ENCODE measurements around the gene INSR.

Gene INSR

GRCh38 chr19:7109678-7110289 is 184.4 kb downstream of the INSR start:
- no peaks in the 10 kb centered on the region for H3K9me3 ChIP-seq (ENCODE audit: insufficient read depth, low read length)
- no peaks in the 10 kb centered on the region; the same call in 1 of the 2 replicates for H4K20me1 ChIP-seq (ENCODE audit: insufficient read depth, low read length)
- H3K4me3 ChIP-seq (ENCODE audit: low read length) = no peak overlapping the region
- H2AFZ ChIP-seq (ENCODE audit: low read depth, low read length) = no peak overlapping the region
- no peaks in the 10 kb centered on the region for H3K4me1 ChIP-seq (ENCODE audit: low read length)
- TF ChIP-seq EZH2phosphoT487 (IDR thresholded peaks at IDR 0.05; ENCODE audit: low read depth) = no peak
- TF ChIP-seq, protein P1, sequence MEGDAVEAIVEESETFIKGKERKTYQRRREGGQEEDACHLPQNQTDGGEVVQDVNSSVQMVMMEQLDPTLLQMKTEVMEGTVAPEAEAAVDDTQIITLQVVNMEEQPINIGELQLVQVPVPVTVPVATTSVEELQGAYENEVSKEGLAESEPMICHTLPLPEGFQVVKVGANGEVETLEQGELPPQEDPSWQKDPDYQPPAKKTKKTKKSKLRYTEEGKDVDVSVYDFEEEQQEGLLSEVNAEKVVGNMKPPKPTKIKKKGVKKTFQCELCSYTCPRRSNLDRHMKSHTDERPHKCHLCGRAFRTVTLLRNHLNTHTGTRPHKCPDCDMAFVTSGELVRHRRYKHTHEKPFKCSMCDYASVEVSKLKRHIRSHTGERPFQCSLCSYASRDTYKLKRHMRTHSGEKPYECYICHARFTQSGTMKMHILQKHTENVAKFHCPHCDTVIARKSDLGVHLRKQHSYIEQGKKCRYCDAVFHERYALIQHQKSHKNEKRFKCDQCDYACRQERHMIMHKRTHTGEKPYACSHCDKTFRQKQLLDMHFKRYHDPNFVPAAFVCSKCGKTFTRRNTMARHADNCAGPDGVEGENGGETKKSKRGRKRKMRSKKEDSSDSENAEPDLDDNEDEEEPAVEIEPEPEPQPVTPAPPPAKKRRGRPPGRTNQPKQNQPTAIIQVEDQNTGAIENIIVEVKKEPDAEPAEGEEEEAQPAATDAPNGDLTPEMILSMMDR (IDR thresholded peaks at IDR 0.05; ENCODE audit: low read depth, low read length) = no peak
- H3K4me2 ChIP-seq (ENCODE audit: low read length) = no peak overlapping the region
- no peak overlapping the region for H3K9ac ChIP-seq (ENCODE audit: low read length)
- no peaks in the 10 kb centered on the region for H3K36me3 ChIP-seq (replicated peaks; ENCODE audit: low read depth, low read length)
- H3K27ac ChIP-seq (ENCODE audit: low read length) = no peak overlapping the region
- H3K27me3 ChIP-seq (ENCODE audit: low read depth, low read length) = peaks cover 29% of the 10 kb centered on the region
- no peaks in the 10 kb centered on the region for H3K79me2 ChIP-seq (ENCODE audit: low read length)

DNA sequence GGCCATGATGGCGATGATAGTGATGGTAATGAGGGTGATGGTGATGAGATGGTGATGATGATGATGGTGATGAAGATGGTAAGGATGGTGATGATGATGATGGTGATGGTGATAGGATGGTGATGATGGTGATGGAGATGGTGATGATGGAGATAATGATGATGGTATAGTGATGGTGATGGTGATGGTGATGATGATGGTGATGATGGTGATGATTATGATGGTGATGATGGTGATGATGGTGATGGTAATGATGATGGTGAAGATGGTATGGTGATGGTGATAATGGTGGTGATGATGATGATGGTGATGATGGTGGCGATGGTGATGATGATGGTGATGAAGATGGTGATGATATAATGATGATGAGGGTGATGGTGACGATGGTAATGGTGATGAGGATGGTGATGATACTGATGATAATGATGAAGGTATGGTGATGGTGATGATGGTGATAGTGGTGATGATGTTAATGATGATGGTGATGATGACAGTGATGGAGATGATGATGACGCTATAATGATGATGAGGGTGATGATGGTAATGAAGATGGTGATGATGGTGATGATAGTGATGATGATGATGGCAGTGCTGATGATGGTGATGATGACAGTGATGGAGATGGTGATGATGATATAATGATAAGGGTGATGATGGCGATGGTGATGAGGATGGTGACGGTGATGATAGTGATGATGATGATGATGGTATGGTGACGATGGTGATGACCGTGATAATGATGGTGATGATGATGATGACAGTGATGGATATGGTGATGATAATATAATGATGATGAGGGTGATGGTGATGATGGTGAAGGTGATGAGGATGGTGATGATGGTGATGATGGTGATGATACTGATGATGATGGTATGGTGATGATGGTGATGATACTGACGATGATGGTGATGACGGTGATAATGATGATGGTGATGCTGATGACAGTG is 187.2 kb downstream of the INSR start:
- Histone ChIP-seq H3K36me3 (replicated peaks; ENCODE audit: low read depth, low read length) (no peaks in the 10 kb centered on the region), H2AFZ (ENCODE audit: low read depth, low read length) (no peak overlapping the region), H3K79me2 (ENCODE audit: low read length) (no peaks in the 10 kb centered on the region), H3K9ac (ENCODE audit: low read length) (no peak overlapping the region), H3K9me3 (ENCODE audit: insufficient read depth, low read length) (no peaks in the 10 kb centered on the region), H3K27ac (ENCODE audit: low read length) (no peak overlapping the region), H4K20me1 (ENCODE audit: insufficient read depth, low read length) (no peaks in the 10 kb centered on the region), H3K4me3 (ENCODE audit: low read length) (no peak overlapping the region), H3K4me1 (ENCODE audit: low read length) (no peaks in the 10 kb centered on the region), H3K27me3 (ENCODE audit: low read depth, low read length) (peaks cover 11% of the 10 kb centered on the region; the same call in 1 of the 2 replicates), H3K4me2 (ENCODE audit: low read length) (no peak overlapping the region)
- TF ChIP-seq, protein P1 (IDR thresholded peaks at IDR 0.05; ENCODE audit: low read depth, low read length) = no peak
- no peak for TF ChIP-seq EZH2phosphoT487 (IDR thresholded peaks at IDR 0.05; ENCODE audit: low read depth)

GRCh38 chr19:7104747-7105447 is 189.3 kb downstream of the INSR start:
- H3K27ac ChIP-seq (ENCODE audit: low read length) = no peak overlapping the region
- no peak overlapping the region for H2AFZ ChIP-seq (ENCODE audit: low read depth, low read length)
- H3K27me3 ChIP-seq (ENCODE audit: low read depth, low read length) = peaks cover 11% of the 10 kb centered on the region; the same call in 1 of the 2 replicates
- no peak overlapping the region for H3K4me2 ChIP-seq (ENCODE audit: low read length)
- H3K79me2 ChIP-seq (ENCODE audit: low read length) = no peaks in the 10 kb centered on the region
- no peaks in the 10 kb centered on the region for H3K9me3 ChIP-seq (ENCODE audit: insufficient read depth, low read length)
- no peaks in the 10 kb centered on the region for H3K36me3 ChIP-seq (replicated peaks; ENCODE audit: low read depth, low read length)
- H3K4me3 ChIP-seq (ENCODE audit: low read length) = no peak overlapping the region
- TF ChIP-seq, protein P1 (IDR thresholded peaks at IDR 0.05; ENCODE audit: low read depth, low read length) = no peak
- no peak for TF ChIP-seq EZH2phosphoT487 (IDR thresholded peaks at IDR 0.05; ENCODE audit: low read depth)
- H3K4me1 ChIP-seq (ENCODE audit: low read length) = peaks cover under 1% of the 10 kb centered on the region
- H4K20me1 ChIP-seq (ENCODE audit: insufficient read depth, low read length) = no peaks in the 10 kb centered on the region
- H3K9ac ChIP-seq (ENCODE audit: low read length) = no peak overlapping the region
